Breast epithelium (tissue), 3 donors: Measurements from ENCODE around the gene TWIST1.

Experiments used
- POLR2A ChIP-seq: fragments of 450-650 bp; IDR thresholded peaks from one replicate; pipeline ENCODE4 v1.6.1; 2016; ENCODE audit warnings: antibody characterized with exemption, mild to moderate bottlenecking, moderate library complexity
- TF ChIP-seq, protein P1 (sequence below), 3 donors: fragments of 450-650 bp; IDR thresholded peaks; one replicate each; pipeline ENCODE4 v1.5.1; 2016 to 2017; ENCODE audit warnings: antibody characterized with exemption in 3 of 3, mild to moderate bottlenecking in 3 of 3, moderate library complexity in 3 of 3

DNA sequence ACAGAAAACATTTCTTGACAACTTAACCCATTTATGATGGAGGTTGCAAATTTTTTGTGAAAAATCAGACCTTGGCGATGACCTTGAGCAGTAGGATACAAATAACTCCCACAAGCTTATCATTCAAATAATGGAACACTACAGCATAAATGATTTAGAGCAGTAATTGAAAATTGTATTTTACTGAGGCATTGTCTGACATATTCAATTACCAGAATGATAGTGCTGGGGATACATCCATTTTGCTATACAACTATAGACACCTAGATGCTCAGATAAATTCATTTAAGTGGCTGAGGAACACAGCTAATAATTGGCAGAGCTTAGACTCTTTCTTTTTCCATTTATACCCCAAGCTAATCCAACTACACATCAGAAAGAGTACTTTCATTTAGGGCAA lies 18.9 kb downstream of the TWIST1 start:
- TF ChIP-seq, protein P1, sequence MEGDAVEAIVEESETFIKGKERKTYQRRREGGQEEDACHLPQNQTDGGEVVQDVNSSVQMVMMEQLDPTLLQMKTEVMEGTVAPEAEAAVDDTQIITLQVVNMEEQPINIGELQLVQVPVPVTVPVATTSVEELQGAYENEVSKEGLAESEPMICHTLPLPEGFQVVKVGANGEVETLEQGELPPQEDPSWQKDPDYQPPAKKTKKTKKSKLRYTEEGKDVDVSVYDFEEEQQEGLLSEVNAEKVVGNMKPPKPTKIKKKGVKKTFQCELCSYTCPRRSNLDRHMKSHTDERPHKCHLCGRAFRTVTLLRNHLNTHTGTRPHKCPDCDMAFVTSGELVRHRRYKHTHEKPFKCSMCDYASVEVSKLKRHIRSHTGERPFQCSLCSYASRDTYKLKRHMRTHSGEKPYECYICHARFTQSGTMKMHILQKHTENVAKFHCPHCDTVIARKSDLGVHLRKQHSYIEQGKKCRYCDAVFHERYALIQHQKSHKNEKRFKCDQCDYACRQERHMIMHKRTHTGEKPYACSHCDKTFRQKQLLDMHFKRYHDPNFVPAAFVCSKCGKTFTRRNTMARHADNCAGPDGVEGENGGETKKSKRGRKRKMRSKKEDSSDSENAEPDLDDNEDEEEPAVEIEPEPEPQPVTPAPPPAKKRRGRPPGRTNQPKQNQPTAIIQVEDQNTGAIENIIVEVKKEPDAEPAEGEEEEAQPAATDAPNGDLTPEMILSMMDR (IDR thresholded peaks at IDR 0.05) = no peak
- TF ChIP-seq POLR2A = no peak
